OCI-LY7 (cell line): ENCODE data around the gene DEXI. TPM values are rescaled to one million over a fixed set of nuclear protein-coding genes. Genes with fewer than 3 reads are reported as not detected.

ENCODE experiments used
- BruUV-seq: library from RNA; stranded (reverse); fragments of 400-500 nt; replicated peaks from 2 replicates; lab custom pipeline; 2021; lab: Mats Ljungman, UMichigan
- CTCF ChIA-PET: fragments of 300-600 bp; sonication (Branson Sonifier 250); formaldehyde crosslinking; loops from one replicate; lab custom pipeline; 2022; ENCODE audit warnings: antibody characterized with exemption; ENCODE audit not compliant: unreplicated experiment; lab: Charles Lee
- POLR2A ChIA-PET: fragments of 300-600 bp; sonication (Branson Sonifier 250); formaldehyde crosslinking; loops from one replicate; lab custom pipeline; 2022; ENCODE audit warnings: antibody characterized with exemption; lab: Charles Lee
- DNase-seq: peaks from one replicate; pipeline ENCODE4 v3.0.0-alpha.2; 2015; ENCODE audit warnings: low spot score
- H2AFZ ChIP-seq: fragments of 200-600 bp; sonication (generic), shearing (Covaris generic); 2 replicates; pipeline ENCODE4 v1.6.1; 2014; ENCODE audit warnings: mild to moderate bottlenecking, antibody characterized with exemption, low read length, moderate library complexity
- H3K27ac ChIP-seq: fragments of 200-600 bp; sonication (generic); 2 replicates; pipeline ENCODE4 v1.5.1; 2014; ENCODE audit warnings: mixed run types, low read depth, mild to moderate bottlenecking, moderate library complexity, low read length, inconsistent platforms; ENCODE audit not compliant: poor library complexity, severe bottlenecking
- H3K36me3 ChIP-seq: fragments of 200-600 bp; sonication (generic); 2 replicates; pipeline ENCODE4 v1.6.1; 2014; ENCODE audit warnings: mild to moderate bottlenecking, antibody characterized with exemption, low read length, moderate library complexity, mixed read lengths; ENCODE audit not compliant: insufficient read depth
- H3K4me1 ChIP-seq: fragments of 200-600 bp; sonication (generic); 2 replicates; pipeline ENCODE4 v1.5.1; 2014; ENCODE audit warnings: mild to moderate bottlenecking, low read length; ENCODE audit not compliant: insufficient read depth, poor library complexity, severe bottlenecking
- H3K4me2 ChIP-seq: fragments of 200-600 bp; sonication (generic); 2 replicates; pipeline ENCODE4 v1.6.1; 2014; ENCODE audit warnings: mild to moderate bottlenecking, low read length
- H3K4me3 ChIP-seq: fragments of 200-600 bp; sonication (generic); 2 replicates; pipeline ENCODE4 v1.5.1; 2014; ENCODE audit warnings: mild to moderate bottlenecking, low read depth, low read length; ENCODE audit not compliant: poor library complexity, severe bottlenecking
- H3K79me2 ChIP-seq: fragments of 200-600 bp; sonication (generic); 2 replicates; pipeline ENCODE4 v1.6.1; 2016; ENCODE audit warnings: low read depth, mild to moderate bottlenecking, low read length, moderate library complexity, mixed read lengths; ENCODE audit not compliant: insufficient read depth
- H3K9me2 ChIP-seq: fragments of 200-600 bp; sonication (generic); 2 replicates; pipeline ENCODE4 v1.6.1; 2016; ENCODE audit warnings: mild to moderate bottlenecking, low read length, mixed read lengths; ENCODE audit not compliant: insufficient read depth
- H3K9me3 ChIP-seq: fragments of 200-600 bp; sonication (generic); 2 replicates; pipeline ENCODE4 v1.6.1; 2014; ENCODE audit warnings: mild to moderate bottlenecking, mixed run types, low read length, mixed read lengths
- H4K20me1 ChIP-seq: fragments of 200-600 bp; sonication (generic); 2 replicates; pipeline ENCODE4 v1.6.1; 2014; ENCODE audit warnings: mild to moderate bottlenecking, antibody characterized with exemption, low read length, moderate library complexity, mixed read lengths; ENCODE audit not compliant: insufficient read depth
- CTCF ChIP-seq: fragments of 200-600 bp; sonication (generic); conservative IDR thresholded peaks from 2 replicates; pipeline ENCODE4 v1.5.1; 2014; ENCODE audit warnings: mild to moderate bottlenecking, antibody characterized with exemption, low read length, moderate library complexity, mixed read lengths
- EZH2phosphoT487 ChIP-seq: fragments of 200-600 bp; sonication (generic); IDR thresholded peaks from 2 replicates; pipeline ENCODE4 v1.6.1; 2018; ENCODE audit warnings: low read depth, borderline replicate concordance, mild to moderate bottlenecking, mixed run types, antibody characterized with exemption, low read length, moderate library complexity, mixed read lengths
- intact Hi-C: fragments of 100-400 bp; cut with micrococcal nuclease; formaldehyde crosslinking; loops from one replicate; pipeline ENCODE4 v1.10.0; 2022; ENCODE audit not compliant: unreplicated experiment
- total RNA-seq, 2 experiments: library from RNA; depleted of rRNA in 1 of 2; stranded (reverse); fragments of >200 nt in 1 of 2; shearing (Covaris generic) in 1 of 2; gene quantifications; 2 replicates each; pipeline ENCODE4 v1.2.3, GENCODE V29; 2014 to 2022

Gene DEXI
- total RNA-seq, 2 experiments from 2014 or later, result 15.1 to 17.6 TPM

GRCh38 chr16:10979717-10980601 lies 37.7 kb upstream of the DEXI start:
- H3K9me3 ChIP-seq, result no peaks in the 10 kb centered on the region
- intact Hi-C loops, result no loop called here
- POLR2A ChIA-PET, result interaction anchor here (0.6 to 1.3 kb wide), 2 partner anchors 12 to 47 kb away, joined by 3 to 4 read pairs; no protein-coding TSS in a partner anchor

GRCh38 chr16:10978871-10979446 lies 36.7 kb upstream of the DEXI start:
- BruUV-seq, result no TSS peak
- H2AFZ ChIP-seq, result no peak overlapping the region
- no peak for DNase-seq
- TF ChIP-seq CTCF, result no peak
- no peak for TF ChIP-seq EZH2phosphoT487
- intact Hi-C loops, result no loop called here
- peaks cover 25% of the 10 kb centered on the region for H3K4me1 ChIP-seq
- H3K9me2 ChIP-seq, result no peaks in the 10 kb centered on the region
- no peaks in the 10 kb centered on the region for H3K79me2 ChIP-seq
- H3K4me2 ChIP-seq, result no peak overlapping the region
- no peaks in the 10 kb centered on the region for H3K9me3 ChIP-seq
- no peaks in the 10 kb centered on the region for H4K20me1 ChIP-seq
- ChIA-PET CTCF (no interaction called here), POLR2A (no interaction called here)
- H3K36me3 ChIP-seq, result peaks cover 77% of the 10 kb centered on the region
- no peak overlapping the region for H3K27ac ChIP-seq
- no peak overlapping the region for H3K4me3 ChIP-seq

More at GRCh38 chr16:10979717-10980601, 37.7 kb upstream of the DEXI start:
- peaks cover 75% of the 10 kb centered on the region for H3K36me3 ChIP-seq
- no peak overlapping the region for H3K27ac ChIP-seq
- peaks cover 25% of the 10 kb centered on the region for H3K4me1 ChIP-seq
- no TSS peak for BruUV-seq
- H3K79me2 ChIP-seq, result no peaks in the 10 kb centered on the region
- H4K20me1 ChIP-seq, result no peaks in the 10 kb centered on the region
- no peak overlapping the region for H2AFZ ChIP-seq
- DNase-seq, result no peak
- TF ChIP-seq CTCF (no peak), EZH2phosphoT487 (no peak)
- no peak overlapping the region for H3K4me3 ChIP-seq
- no peak overlapping the region for H3K4me2 ChIP-seq
- no peaks in the 10 kb centered on the region for H3K9me2 ChIP-seq
- CTCF ChIA-PET, result no interaction called here

- Histone ChIP-seq H3K4me3 (no peak overlapping the region), H3K4me1 (peaks cover 20% of the 10 kb centered on the region), H3K27ac (no peak overlapping the region), H4K20me1 (no peaks in the 10 kb centered on the region), H3K36me3 (peaks cover 76% of the 10 kb centered on the region), H3K9me3 (no peaks in the 10 kb centered on the region), H3K79me2 (no peaks in the 10 kb centered on the region), H2AFZ (no peak overlapping the region), H3K9me2 (no peaks in the 10 kb centered on the region), H3K4me2 (no peak overlapping the region)
- DNase-seq, result no peak
- TF ChIP-seq CTCF, result no peak
- no peak for TF ChIP-seq EZH2phosphoT487
- intact Hi-C loops, result no loop called here
- CTCF ChIA-PET, result no interaction called here
- POLR2A ChIA-PET, result no interaction called here
- BruUV-seq, result no TSS peak
Observed at GRCh38 chr16:10978124-10978523, 35.9 kb upstream of the DEXI start.
